Fibroblast of skin of right quadriceps (primary cell): Measurements from ENCODE around the gene MIDN.

ENCODE experiments used
- DNase-seq: peaks from one replicate; pipeline ENCODE4 v3.0.0-alpha.2; 2013

Gene MIDN

DNA sequence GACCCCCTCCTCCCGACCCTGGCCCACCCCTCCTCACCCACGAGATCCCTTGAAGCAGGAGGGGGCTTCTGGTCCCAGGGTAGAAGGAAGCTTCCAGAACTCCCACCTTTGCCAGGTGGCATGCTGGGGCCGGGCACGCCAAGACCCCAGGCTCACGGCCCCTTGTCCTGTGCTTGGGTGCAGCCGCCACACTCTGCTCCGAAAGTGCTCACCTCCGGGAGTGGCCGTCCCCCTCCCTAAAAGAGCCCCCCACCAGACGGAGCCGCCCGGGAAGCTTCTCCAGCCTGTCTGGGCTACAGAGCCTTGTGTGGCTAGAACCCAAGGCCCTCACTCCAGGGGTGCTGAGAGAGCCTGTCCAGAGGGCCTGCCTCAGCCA is 35.5 kb downstream of the MIDN start:
- no peak for DNase-seq

GRCh38 chr19:1284293-1284978 is 36.1 kb downstream of the MIDN start:
- DNase-seq, result no peak

- DNase-seq, result no peak
Observed at GRCh38 chr19:1284979-1285736, 36.8 kb downstream of the MIDN start.

- DNase-seq, result no peak
Observed at GRCh38 chr19:1285737-1286360, 37.5 kb downstream of the MIDN start, which contains the start of gene EFNA2. Gene EFNA2 (plus strand): TSS chr19:1285873. CDS start chr19:1286169, 296 bp downstream.

DNA sequence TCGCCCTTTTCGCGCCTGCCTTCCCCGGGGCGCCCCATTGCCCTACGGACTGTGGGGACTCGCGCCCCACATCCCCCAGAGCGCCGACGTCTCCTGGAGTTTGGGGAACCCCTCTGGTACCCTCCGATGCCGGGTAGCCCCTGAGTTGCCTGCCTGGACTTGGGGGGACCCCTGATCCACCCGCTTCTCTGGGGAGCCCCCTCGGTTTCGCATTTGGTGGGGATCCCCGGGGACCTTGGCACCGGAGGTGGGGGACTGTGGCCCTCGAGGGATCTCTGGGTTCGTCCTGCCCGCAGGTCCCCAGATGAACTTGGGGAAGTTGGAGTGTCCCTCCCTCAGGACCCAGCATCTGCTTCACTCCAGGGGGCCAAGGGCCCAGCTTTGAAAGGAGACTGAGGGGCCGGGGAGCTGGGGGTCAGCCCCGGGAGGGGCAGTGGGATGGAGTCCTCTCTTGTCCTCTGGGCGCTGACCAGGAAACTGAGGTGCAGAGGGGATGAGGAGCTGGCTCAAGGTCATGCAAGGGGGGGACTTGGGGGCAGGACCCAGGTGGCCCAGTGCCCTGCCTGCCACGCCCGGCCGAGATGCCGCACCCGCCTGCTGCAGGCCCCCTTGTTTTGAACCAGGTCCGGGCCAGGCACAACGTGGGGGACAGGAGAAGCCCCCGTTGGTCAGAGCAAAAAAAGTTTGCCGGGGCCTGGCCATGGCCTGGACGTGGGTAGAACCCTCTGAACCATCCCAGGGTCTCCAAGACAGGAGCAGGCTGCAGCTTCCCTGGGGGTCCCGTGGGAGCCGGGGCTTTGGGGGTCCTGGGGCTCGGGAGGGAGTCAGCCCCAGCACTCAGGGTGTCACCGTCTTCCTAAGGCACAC is 38.3 kb downstream of the MIDN start:
- DNase-seq, result no peak

DNA sequence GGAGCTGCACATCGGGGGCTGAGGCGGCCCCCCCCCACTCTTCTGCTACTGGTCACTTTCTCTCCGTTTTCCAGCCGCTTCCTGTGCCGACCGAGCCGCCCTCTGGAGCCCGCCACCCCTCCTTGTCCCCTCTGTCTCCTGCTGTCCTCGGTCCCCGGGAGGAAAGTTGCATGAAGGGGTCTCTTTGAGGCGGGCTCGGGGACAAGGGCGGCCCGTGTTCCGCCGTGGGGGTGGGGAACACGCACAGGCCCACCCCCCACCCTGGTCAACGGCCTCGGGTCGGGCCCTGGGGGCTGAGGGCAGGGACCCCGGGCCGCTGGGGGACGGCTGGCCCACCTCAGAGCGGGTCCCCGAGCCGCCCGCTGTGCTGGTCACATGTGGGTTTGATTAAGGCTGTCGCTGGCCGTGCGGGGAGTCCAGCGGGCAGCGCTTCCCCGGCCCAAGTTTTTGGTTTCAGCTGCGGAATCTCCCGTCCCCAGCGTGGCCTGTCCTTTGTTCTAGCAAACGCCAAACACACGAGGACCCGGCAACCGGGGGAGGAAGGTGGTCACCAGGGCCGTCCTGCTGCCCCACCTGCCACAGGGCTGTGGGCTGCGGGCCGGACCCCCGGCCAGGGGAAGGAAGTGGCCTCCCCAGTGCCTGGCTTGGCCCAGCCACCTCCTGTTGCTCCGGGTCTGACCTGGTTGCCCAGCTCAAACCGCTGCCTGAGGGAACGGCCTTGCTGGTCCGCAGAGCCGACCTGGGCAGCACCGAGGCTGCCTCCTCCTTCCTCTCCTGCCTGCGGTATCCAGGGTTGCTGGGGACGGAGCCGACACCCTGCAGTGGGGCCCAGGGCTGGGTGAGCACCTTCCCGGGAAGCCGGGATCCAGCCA is 39.2 kb downstream of the MIDN start:
- no peak for DNase-seq

DNA sequence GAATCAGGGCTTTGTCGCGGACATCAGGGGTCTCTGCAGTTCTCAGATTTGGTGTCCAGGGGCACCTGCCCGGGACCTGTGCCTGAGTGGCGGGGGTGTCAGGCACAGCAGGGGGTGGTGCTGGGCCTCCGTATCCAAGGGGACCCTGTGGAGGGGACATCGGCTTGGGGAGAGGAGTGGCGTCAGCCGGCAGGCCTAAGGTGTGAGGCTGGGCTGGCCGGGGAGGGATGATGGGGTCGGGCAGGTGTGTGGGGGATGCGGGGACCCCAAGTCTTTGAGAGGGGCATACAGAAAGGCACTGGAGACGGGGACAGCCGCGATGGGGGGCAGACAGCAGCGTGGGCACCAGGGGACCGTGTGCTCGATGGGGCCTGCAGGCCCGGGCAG is 39.8 kb downstream of the MIDN start:
- no peak for DNase-seq

DNA sequence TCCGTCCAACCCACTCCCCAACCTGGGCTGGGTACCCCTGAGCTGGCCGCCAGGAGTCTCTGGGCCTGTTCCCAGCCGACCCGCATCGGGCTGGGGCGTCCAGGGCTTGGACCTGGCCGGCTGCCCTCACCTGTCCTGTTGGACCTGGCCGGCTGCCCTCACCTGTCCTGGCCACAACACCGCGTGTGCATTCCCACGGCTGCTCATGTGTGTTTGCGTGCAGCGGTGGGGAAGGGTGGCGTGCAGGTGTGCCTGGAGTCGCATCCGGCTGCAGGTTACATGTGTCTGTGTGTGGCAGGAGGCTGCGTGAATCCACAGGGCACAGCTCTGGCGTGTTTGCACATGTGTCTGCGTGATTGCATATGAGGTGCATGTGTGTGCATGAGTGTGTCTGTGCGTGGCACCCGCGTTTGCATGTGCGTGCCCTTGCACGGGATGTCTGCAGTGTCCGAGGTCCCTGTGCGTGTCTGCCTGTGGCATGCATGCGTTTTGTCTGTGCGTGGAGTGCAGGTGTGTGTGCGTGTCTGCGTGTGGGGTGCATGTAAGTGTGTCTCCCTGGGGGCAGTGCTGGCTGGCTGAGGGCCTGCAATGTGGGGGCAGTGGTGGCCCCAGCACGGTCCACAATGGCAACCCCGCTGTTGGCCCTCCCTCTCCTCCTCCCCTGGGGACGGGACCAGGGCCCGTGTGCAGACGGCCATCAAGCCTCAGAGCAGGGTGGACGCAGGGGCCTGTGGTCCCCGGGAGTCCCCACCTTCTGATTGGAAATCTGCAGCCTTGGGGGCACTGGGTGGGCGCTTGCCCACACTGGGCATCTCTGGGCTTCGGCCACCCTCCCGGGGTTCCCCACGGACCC is 40.7 kb downstream of the MIDN start:
- no peak for DNase-seq

GRCh38 chr19:1289686-1290025 is 41.3 kb downstream of the MIDN start:
- DNase-seq, result no peak

GRCh38 chr19:1290196-1290702 is 41.9 kb downstream of the MIDN start:
- DNase-seq, result no peak

DNA sequence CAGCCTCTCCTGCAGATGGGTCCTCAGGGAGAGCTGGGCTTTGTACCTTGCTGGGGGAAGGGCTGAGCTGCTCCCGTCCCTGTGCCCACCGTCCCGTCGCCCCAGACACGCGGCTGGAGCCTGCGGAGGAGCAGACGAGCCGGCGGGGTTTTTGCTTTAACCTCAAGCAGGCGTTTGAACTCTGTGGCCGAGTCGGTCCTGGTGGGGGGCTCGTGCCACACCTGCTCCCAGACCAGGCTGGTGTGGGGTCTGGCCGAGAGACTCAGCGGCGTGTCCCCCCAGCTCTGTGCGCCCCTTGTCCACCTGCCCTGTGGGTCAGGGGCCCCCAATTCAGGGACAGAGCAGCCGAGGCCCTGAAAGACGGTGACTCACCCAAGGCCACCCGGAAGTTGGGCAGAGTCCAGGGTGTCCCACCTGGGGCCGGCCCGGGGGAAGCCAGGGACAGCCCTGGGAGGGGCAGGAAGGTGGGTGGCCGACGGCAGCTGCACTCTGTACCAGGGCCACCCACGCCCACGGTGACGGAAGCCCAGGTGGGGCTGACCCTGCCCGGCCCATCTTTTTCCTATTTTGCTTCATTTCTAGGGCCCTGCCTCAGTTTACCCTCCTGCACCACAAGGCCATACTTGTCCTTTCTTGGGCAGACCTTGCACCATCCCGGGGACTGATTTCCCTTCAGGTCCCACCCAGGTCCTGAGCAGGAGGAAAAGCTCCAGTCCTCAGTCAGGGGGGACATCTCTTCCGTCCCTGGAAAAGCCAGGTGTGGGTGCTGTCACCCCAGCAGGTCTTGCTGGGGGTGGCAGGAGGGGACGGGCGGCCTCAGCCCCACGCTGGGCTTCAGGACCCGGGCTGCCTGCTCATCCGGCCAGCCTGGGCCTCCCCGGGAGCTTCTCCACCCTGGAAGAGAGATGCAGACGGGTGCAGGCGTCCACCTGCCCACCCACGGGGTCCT is 42.6 kb downstream of the MIDN start:
- no peak for DNase-seq

DNA sequence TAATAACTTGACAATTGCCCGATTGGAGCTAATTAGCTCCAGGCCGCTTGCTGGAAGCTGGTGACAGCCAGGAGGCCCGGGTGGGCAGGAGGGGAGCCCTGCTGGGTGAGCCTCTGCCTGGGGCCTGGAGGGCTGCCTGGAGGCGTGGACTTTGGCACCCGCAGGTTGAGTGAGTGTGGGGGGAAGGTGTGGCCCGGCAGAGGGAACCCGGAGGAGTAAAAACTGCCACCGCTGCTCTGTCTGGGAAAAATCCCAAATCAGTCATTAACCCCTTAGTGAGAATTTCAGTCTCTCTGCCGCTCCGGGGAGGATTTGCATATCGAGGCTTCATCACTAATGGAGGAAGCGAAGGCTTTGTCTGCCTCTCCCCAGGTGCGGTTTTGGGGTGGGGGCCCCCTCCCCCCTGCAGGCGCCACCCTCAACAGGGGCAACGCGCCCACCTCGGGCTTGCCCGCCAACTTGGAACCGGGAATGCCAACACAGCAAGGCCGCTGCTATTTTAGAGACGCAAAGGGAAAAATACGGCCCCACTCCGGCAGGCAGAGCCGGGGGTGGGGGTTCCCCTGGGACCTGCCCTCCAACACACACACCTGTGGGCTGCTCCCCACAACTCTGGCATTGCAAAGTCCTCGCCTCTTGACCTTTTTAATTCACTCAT is 43.5 kb downstream of the MIDN start:
- no peak for DNase-seq

GRCh38 chr19:1292419-1293151 is 44.2 kb downstream of the MIDN start:
- no peak for DNase-seq

DNA sequence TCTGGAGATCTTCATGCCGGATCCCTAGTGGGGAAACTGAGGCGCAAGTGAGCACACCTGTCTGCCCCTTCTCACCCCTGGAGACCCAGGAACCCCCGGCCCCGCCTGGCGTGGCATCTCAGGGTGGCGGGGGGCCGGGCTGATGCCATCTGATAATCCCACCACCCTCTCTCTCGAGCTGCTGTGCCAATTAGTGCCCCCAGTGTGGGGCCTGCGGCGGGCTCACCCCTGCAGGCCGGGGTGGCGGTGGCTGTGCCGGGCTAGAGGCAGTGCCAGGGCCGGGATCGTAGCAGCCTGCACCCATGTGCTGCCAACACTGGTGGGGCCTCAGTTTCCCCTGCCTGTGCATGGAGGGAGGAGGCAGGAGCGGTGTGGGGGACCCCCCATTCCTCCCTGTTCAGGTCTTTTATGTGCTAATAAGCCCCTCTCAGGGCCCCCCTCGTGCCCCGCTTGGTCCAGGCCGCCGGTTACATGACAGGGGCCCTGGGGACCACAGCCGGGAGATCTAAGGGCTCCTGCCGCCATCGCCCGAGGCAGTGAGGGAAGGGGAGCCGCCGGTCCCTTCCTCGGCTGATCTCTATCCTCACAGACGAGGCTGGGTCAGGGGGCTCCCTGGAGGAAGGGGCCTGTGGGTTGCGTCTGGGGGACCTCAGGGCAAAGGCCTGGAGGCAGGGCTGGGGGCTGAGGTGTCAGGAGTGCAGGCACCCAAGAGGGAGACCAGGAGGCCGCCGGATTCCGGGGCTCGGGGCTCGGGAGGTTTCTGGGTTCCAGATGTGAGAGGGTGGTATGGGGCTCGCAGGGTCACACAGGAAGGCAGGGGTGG is 45.6 kb downstream of the MIDN start:
- no peak for DNase-seq

- no peak for DNase-seq
Observed at GRCh38 chr19:1294688-1295087, 46.3 kb downstream of the MIDN start.

- no peak for DNase-seq
Observed at GRCh38 chr19:1295169-1296012, 47.0 kb downstream of the MIDN start.

- DNase-seq, result no peak
Observed at GRCh38 chr19:1296078-1296477, 47.7 kb downstream of the MIDN start.
